Stimulated activated CD8-positive, alpha-beta memory T cell treated with anti-CD3 and anti-CD28 coated beads, Interleukin-12 subunit alpha, Interleukin-12 subunit beta, amount 100 ng/mL, for 24 hours (primary cell): ENCODE results near the gene CHST2.
A peak's percentile ranks its signal among the peaks of the same experiment; 100 is the strongest.
"Not testable (repeated sequence)": the region's sequence is repeated elsewhere in the genome, so short reads cannot be mapped to it uniquely, and the experiment has no call there.

Experiments
- DNase-seq: peaks from one replicate; pipeline ENCODE4 v3.0.0-alpha.2; 2020; ENCODE audit errors: extremely low read depth

CHST2 gene, protein sequence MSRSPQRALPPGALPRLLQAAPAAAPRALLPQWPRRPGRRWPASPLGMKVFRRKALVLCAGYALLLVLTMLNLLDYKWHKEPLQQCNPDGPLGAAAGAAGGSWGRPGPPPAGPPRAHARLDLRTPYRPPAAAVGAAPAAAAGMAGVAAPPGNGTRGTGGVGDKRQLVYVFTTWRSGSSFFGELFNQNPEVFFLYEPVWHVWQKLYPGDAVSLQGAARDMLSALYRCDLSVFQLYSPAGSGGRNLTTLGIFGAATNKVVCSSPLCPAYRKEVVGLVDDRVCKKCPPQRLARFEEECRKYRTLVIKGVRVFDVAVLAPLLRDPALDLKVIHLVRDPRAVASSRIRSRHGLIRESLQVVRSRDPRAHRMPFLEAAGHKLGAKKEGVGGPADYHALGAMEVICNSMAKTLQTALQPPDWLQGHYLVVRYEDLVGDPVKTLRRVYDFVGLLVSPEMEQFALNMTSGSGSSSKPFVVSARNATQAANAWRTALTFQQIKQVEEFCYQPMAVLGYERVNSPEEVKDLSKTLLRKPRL

DNA sequence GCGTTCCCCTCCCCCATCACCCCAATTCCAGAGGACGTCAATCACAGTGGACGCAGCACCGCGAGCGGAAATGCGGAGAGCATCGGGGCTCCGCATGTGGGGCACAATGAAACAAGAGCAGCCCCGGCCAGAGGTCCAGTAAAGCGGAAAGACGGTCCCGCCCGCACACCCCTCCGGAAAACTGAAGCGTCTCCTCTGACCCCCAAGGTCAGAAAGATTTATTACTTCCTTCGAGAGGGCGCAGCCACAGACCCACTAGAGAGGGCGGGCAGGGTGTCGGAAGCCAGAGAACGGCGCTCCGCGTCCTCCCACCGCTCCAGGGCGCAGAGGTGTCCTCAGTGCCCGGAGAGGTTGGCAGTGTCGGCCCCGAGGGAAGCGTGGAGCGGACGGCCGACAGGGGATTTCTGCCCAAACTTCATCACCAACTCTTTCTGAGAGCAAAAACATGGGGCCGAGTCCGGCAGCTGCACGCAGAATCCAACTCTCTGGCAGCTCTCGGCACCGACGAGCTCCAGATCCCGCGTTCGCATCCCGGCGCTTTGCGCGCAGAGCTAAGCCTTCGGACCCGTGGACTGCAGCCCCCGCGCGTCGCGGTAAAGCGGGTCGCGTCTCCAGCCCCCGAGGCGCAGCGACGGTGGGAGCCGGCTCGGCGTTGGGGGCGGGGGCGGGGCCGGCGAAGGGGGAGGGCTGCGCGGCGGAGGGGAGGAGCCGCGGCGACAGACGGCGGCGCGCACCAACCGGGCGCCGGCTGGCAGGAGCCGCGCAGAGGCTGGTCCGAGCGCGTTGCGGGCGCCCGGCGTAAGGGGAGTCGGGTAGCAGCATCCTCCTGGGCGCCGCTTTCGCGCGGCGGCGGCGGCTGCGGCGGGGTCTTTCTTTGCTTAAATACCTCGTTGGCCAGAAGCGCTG is at the start of gene CHST2:
CHST2 (plus strand) TSS at position 763 of the 906 bp plus-strand sequence. CDS start 1,046 bp downstream, outside the sequence.
- peak; percentile 47 for DNase-seq

DNA sequence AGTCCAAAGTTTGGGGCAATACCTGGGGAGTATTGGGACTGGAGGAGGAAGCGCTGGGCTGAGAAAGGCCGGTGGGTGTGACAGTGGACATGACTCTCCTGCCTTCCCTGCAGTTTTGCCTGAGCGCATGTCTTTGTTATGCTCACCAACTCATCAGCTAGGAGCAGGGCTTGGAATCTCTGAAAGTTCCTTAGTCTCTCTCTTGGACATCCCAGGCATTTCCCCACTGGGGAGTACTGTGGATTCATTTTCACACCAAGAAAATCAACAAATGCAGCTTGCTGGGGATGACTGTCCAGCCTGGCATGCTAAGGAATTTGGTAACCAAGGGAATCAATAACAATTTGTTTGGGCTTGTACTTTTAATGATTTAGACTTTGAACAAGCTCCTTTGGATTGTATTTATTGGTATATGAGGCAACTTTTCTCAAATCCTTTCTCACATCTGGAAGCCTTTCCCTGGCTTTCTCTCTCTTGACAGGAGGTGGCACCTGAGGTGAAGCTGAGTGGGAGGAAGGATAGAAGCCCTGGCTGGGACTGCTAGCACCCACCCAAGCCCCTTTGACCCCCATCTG is 48.5 kb upstream of the CHST2 start:
- DNase-seq = no peak

DNA sequence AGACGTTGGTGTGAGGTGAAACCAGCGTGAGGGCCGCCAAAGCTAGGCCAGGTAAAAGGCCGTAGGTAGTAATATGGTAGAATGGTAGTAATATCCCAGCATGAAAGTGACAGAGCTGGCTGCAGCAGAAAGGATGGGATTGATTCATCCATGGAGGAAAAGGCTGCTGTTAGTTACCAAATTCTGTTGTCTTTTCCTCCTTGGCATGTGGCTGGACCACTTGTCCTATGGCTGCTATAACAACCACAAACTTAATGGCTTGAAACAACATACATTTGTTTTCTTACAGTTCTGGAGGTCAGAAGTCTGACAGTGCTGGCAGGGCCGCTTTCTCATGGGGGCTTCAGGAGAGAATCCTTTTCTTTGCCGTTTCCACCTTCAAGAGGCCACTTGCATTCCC is 47.8 kb upstream of the CHST2 start:
- DNase-seq = no peak

DNA sequence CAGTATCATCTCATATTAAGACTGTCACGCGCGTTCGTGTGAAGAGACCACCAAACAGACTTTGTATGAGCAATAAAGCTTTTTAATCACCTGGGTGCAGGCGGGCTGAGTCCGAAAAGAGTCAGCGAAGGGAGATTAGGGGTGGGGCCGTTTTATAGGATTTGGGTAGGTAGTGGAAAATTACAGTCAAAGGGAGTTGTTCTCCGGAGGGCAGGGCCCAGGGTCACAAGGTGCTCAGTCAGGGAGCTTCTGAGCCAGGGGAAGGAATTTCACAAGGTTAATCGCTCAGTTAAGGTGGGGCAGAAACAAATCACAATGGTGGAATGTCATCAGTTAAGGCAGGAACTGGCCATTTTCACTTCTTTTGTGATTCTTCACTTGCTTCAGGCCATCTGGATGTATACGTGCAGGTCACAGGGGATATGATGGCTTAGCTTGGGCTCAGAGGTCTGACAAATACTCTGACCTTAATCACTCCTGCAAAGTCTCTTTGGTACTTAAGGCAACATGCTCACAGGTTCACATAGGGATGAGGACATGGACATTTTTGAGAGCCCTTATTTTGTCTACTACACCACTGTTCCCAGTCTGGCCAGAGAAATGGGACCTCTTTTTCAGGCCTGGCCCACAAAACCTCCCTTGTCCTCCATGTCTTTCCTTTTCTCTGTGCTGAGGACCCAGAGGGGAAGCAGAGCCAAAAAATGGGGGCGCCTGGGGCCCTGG is 47.1 kb upstream of the CHST2 start:
- DNase-seq = not testable (repeated sequence)

DNA sequence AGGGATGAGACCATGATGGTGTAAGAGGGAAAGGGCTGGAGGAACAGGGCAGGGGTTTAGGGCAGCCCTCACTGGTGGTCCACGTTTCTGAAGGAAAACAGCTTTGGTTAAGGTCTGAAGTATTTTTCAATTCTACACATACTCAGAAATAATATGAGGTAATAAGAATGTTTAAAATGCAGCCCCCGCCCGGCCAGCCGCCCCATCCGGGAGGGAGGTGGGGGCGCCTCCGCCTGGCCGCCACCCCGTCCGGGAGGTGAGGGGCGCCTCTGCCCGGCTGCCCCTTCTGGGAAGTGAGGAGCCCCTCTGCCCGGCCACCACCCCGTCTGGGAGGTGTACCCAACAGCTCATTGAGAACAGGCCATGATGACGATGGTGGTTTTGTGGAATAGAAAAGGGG is 46.0 kb upstream of the CHST2 start:
- not testable (repeated sequence) for DNase-seq

DNA sequence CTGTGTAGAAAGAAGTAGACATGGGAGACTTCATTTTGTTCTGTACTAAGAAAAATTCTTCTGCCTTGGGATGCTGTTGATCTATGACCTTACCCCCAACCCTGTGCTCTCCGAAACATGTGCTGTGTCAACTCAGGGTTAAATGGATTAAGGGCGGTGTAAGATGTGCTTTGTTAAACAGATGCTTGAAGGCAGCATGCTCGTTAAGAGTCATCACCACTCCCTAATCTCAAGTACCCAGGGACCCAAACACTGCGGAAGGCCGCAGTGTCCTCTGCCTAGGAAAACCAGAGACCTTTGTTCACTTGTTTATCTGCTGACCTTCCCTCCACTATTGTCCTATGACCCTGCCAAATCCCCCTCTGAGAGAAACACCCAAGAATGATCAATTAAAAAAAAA is 45.6 kb upstream of the CHST2 start:
- DNase-seq = not testable (repeated sequence)

DNA sequence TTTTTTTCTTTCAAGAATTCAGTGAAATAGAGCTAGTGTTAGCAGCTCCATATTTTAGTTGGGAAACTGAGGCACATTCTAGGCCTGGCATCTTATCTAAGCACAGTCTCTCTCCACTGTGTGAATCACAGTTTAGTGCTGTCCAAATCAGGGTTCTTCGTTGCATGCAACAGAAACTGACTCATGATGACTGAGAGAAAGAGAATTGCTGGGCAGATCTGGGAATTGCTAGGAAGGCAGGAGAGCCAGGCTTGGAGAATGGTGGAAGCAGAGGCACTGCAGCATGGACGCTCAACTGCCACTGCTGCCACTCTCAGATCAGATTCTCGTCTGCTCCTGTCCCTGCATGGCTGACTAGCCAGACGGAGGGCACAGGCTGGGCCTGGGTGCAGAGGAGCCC is 40.7 kb upstream of the CHST2 start:
- no peak for DNase-seq

DNA sequence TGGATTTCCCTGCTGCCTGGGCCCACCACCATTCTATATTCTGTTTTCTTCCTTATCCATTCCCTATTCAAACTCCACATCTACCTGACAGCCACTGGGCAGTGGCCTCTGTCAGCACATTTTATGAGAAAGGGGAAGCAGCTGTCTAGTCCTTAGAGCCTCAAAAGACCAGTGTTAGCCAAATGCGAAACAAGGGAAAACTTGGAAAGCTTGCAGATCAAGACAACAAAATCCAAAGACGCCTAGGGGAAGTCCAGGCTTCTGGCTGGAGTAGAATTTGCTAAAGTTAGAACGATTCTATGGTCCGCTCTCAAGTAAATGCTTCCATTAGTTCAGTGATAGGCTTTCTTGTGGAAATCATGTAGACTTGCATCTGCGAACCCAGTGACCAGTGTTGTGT is 39.4 kb upstream of the CHST2 start:
- no peak for DNase-seq

DNA sequence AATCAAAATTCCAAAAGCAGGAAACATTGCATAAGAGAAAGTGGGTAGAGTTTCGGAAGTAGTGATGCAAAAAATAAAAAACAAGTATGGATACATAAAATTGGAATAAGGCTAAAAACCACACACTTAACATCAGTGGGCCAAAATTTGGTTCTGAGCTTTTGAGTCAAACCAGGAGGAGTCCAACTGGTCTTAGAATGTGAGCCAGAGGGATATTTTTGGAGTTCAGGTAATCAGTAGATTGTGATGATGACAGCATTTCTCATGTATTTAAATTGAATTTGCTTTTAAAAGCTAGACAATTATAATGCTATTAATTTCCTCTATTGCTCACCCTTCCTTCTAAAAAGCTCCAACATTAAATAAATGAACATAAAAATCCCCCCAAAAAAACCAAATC is 38.2 kb upstream of the CHST2 start:
- DNase-seq = no peak

DNA sequence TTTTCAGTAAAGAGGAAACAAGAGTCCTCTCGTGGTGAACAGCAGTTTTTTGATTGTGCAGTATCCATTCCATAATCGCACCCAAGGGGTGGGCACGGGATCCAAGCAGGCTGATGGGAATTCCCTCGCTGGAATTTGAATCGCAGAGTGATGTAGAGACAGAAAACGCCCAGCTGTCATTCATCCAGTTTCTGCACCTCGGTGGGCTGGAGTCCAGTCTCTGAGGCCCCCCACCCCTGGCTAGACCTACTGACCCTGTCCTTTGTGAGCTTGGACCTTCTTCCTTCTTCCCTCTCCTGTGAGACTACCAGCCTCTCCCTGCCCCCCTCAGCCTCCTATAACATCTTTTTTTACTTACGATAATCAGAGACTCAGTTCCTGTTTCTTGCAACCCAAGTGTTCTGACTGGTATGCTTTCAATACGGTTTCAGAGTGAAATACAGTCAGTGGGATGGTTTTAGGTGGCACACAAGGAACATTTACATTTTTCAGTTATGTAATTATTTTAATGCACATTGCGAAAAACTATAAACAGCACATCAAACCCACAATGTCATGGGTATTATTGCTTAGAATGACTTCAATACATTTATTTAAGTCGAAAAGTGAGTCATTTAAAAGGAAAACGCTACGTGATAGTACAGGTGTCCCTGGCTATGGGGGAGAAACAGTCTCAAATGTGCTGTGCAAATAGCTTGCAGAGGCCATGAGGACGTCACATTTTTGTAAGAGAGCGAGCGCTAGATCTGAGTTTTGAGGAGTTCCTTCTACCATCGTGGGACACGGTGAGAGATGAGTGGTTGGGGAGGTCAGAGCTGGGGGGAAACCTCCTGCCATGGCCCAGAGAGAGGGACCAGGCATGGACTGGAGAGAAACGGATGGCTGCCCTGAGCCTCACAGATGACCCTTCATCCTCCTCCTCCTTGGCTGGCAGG is 37.5 kb upstream of the CHST2 start:
- DNase-seq = no peak

DNA sequence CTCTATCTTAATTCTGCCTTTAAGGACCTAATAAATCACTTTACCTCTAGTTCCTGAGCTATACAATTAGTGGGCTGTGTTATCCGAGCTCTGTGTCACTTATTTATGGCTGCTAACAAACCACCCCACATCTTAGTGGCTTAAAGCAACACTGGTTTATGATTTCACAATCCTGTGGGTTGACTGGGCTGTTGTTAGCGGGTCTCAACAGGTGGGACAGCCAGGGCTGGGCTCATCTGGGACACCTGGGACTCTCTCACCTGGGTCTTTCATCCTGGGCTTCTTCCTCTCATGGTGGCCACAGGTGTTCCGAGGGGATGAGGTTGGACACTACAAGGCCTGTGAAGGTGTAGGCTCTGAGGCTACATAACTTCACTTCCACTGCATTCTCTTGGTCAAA is 35.8 kb upstream of the CHST2 start:
- DNase-seq = no peak

DNA sequence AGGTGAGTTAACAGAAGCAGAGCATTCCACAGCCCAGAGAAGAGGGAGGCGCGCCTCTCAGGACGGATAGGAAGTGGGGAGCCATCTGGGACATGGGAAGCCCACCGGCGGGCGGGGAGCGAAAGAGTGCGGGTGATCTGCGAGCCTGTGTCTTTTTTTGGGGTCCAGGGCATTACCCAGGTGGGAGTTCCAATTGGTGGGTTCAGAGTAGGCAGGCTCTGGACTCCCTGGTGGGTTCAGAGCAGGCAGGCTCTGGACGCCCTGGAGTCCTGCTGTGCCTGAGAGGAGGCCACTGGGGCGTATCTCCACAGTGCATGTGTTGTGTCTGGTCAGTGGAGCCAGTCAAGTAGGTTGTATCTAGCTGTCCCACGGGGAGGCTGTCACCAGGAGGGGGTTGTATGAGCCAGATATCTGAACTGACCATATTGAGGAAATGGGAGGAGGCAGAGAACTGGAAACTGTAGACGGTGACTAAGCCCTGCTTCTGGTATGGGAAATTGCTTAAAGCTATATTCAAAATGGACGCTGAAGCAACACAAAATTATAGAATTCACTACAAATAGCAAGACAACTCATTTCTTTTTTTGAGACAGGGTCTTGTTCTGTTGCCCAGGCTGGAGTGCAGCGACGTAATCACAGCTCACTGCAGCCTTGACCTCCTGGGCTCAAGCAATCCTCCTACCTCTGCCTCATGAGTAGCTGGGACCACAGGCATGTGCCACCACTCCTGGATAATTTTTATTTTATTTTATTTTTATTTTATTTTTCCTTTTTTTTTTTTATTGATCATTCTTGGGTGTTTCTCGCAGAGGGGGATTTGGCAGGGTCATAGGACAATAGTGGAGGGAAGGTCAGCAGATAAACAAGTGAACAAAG is 34.5 kb upstream of the CHST2 start:
- DNase-seq = no peak

DNA sequence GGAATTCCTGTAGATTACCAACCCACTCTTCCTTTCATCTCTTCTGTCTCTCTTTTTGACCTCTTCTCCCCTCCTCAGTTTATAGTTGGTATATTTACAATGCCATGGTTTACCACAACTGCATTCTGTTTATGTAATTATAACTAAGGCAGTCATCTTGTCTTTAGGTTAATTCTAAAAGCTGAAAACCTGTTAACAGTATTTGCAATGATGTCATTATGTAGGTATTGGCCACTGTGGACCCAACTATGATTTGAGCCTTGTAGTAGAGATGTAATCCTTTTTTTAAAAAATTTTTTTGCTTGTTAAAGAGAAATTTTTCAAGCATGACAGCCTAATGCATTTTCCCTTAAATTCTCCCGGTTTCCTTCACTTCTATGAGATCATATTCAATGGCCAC is 30.7 kb upstream of the CHST2 start:
- no peak for DNase-seq

DNA sequence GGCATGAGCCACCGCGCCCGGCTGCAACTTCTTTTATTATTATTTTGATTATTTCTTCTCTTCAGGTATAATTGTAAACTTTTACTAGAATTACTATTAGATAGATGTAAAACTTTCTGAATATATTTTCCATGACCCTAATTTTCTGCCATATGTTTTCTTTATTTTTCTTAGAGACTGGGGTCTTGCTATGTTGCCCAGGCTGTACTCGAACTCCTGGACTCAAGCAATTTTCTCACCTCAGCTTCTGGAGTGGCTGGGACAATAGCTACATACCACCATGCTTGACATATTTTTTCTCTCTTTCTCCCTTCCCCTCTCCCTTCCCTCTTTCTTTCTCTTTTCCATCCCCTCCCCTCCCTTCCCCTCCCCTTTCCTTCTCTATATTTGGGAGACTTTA is 29.6 kb upstream of the CHST2 start:
- DNase-seq = no peak

DNA sequence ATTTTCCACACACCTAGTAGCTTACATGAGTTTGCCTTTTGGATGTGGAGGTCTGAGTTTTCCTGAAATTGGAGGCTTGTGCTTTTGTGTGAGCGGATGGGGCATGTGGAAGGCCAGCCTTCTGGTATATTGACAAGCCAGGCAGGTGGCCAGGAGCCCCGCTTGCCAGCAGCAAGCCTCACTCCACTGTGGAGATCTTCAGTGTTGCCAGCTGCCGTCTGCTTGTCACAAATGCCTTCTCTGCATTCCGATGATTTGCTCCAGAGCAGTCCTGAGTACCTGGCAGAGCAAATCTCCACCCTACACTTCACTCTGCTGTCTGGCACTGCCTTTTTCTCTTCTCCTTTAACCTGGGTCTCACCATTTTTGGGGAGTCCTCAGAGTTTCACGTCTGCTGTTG is 29.1 kb upstream of the CHST2 start:
- no peak for DNase-seq

DNA sequence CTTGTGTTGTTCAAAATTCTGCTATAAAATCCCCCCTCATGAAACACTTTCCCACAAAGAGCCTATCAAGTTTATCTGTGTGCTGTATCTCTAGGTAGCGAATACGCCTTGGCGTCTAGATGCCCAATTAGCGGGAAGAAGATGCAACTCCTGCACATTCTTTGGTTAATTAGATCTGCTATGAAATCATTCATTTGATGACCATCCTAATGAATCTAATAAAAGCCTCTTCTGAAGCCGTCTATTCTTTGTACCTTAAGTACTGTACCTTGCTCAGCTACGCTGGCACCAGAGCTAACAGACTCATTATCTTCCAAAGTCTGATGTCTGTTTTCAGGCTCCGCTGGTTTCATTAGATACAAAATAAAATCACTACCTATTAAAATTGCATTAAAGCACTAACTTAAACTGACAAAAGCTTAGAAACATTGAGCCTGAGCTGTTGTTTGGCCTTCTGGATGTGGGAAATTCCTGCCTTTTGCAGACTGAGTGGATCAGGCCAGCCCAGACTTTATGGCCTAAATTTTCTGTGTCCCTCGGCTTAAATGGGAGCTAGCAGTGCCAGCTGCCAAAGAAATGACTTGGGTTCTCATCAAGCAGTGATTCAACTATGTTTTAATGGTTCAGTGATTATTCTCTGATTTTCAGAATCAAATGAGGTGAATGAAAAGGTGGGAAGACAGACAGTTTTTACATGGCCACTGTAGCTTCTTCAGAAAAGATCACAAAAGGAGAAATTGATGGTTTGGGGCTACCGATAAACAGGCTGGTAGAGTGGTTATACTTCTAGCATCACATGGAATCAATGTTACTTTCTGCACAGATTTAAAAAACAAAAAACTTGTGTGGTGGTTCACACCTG is 28.4 kb upstream of the CHST2 start:
- no peak for DNase-seq

DNA sequence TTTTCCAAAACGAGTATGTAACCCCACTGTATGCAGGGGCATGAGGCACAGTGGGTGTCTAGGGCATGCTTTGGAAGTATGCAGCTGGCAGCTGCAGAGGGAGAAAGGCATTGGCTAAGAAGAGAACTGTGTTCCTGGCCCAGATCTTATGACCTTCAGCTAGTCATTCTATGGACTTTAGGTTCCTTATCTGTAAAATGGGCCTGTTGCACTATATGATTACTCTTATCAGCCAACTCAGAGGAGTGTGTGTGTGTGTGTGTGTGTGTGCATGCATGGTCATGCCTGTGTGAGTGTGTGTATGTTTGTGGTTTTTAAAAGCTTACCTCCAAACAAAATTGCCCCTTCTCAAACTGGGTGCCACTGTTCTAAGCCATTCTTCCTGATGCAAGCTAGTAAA is 27.4 kb upstream of the CHST2 start:
- no peak for DNase-seq

DNA sequence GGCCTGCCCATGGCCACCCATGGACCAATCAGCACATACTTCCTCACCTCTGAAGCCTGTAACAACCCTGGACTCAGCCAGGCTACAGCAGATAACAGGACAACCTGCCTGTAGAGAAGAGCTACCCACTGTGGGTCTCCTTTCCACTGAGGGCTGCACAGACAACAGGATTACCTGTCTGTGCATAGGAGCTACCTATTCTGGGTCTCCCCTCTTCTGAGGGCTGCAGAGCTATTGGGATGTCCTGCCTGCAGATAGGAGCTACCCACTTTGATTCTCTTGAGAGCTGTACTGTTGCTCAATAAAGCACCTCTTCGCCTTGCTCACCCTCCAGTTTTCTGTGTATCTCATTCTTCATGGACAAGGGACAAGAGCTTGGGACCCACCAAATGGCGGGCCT is 23.8 kb upstream of the CHST2 start:
- DNase-seq = no peak
